GM21723 (cell line): ENCODE results near the gene STK32B.

ENCODE experiments used
- ATAC-seq: cut with Tn5 transposase; IDR thresholded peaks from one replicate; pipeline ENCODE4 v1.9.1; 2021; ENCODE audit warnings: mild to moderate bottlenecking, moderate library complexity; ENCODE audit not compliant: unreplicated experiment

Gene STK32B

DNA sequence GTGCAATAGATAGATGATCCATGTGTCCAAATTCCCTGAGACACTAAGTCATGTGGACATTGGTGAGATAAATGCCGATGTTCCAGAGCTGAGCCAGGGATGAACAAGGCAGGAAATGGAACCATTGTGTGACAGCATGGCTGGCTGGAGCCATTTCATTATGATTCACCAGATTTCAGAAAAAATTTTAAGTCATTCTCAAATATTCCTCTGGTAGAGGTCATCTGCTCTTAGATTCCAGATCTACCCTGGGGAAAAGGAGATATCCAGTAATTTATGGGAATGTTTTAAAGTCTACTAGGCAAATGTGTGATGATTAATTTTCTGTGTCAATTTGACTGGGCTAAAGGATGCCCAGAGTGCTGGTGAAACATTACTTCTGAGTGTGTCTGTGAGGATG is 287.3 kb downstream of the STK32B start:
- no peak for ATAC-seq

DNA sequence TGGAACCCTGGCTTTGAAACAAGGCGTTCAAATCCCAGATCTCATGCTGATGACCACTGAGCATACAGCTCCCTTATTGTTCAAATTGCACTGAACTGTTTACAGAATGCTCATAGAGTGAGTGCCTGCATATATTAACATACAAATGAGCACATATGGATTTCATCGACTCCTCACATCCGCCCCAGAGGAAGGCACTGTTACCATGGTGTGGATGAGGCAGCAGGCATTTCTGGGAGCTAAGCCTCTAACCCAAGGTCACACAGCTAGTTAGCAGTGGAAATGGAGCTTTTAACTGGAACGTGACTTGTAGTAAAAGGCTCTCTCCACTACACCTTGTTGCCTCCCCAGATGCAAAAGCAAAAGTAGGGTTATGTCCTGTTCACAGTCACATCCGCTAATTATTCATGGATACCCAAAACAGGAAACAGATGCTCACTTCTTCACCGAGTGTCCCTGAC is 289.7 kb downstream of the STK32B start:
- no peak for ATAC-seq

DNA sequence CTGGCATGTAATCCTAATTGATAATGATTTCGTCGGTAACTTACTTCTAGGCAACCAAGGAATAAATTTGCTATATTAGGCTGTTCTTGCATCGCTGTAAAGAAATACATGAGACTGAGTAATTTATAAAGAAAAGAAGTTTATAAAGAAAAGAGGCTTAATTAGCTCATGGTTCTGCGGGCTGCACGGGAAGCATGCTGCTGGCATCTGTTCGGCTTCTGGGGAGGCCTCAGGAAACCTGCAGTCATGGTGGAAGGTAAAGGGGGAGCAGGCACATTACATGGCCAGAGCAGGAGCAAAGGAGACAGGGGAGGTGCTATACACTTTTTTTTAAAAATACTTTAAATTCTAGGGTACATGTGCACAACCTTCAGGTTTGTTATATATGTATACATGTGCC is 290.2 kb downstream of the STK32B start:
- ATAC-seq, result no peak

DNA sequence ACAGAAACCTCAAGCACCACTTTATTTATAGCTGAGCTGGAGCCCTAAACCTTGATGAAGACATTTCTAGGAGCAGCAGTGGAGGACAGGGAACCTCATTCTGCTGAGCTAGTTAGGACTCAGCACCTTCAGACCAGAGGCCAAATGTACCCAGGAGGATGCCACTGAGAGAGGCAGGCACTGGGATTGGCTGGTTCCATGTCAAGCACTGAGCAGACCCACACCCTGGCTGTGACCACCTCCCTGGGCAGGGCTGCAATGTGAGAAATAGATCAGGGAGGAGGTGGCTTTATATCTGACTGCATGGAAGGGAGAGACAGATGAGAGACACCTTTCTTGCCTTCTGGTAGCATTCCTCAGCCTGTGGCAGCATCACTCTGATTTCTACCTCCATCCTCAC is 304.6 kb downstream of the STK32B start:
- no peak for ATAC-seq

DNA sequence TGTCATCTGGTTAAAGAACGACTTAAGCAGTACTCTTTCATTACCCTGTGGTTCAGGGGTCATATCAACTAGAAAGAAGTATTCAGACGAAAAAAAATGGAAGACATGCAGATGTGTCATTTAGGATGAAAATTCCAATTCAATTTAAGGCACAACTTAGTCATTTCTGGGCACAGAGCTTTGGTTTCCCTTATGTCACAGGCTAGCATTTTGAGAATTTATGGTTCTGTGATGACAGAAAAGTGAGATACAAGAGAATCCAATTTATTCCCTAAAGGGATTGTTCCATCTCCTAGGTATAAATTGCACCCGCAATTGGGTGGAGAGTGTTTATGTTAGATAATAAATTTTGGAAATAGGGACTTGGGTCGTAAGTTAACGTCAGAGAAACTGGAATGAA is 306.6 kb downstream of the STK32B start:
- ATAC-seq, result no peak

DNA sequence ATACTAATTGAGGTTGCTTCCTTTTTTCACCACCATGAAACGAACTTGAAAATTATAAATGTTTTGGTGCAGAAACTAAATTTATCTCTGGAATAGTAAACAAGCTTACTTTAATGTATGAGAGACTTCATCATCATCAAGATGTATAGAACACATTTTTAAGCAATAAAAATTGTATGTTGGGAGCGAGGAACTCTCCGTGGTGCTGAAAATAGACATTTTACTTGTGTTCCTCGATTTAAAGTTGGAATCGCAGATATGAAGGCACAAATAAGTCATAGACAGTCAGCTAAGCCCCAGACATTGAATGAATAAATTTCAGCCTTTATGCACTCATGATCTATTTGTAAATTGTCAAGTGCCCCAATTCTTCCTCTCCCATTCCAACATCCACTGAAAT is 310.7 kb downstream of the STK32B start:
- no peak for ATAC-seq

DNA sequence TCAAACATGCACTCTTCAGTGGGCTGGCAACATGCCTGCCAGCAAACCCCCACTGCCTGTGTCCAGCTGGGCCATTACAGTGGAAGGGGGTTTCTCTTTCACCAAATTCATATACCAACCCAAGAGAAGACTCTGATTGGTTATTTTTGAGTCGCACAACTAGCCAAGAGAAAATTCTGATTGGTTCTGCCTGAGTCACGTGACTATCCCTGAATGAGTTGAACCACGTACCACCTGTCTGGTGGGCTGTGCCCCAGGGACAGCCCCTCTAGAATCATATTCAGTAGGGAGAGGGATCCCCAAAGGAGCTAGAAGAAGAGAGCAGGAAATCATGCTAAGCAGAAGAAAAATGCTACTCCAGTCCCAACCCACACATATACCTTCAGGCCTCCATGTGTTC is 313.1 kb downstream of the STK32B start:
- no peak for ATAC-seq

DNA sequence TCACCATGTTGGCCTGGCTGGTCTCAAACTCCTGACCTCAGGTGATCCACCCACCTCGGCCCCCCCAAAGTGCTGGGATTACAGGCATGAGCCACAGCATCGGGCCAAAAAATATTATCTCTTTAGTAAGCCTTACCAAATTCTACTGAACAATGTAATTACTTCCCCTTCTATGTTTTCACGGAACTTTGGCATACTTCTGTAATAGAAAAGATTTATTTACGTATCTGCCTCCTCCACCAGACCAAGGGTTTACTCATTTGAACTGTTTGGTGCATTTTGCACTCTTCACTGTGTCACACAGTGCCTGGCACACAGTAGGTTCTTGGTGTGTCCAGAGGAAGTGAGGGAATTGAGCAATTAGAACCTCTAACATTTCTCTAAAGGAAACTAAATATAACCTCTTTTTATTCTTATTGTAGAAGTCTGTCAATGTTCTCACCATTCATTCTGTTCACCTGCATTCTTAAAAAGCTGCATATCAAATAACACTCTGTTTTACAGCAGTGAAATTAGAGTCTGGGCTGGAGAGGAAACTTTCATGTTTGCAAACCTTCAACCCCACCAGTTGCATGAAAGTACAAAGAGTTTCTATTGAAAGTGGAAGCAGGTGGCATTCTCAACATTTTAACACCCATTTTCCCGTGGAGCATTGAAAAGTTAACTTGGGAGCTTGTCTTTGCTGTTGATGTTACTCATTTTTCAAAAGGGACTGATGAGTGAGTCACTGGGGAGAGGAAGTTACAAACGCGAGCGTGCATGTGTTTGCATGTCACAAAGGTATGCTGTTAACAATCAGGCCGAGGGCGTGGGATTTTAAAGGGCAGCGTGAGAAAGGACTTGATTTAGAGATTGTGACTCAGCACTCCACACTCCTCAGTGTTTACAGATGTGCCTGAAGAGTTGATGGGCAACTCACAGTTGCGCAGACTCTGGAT is 314.1 kb downstream of the STK32B start:
- ATAC-seq, result no peak

DNA sequence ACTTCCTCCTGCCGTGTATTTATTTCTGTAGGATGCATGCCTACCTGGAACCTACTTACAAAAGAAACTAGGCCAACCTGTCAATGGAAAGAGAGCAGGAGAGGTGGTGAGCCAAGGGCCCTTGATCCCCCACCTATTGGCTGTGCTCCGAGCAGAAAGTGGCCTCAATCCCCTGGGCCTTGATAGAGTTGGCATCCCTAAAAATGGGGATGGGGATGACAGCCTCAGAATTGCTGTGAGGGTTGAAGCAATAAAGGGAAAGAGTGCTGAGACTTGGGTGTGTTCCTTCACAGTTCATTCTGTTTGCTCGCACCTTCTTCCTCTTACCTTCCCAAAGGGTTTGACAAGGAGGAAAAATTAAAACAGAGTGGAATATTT is 314.7 kb downstream of the STK32B start:
- no peak for ATAC-seq

DNA sequence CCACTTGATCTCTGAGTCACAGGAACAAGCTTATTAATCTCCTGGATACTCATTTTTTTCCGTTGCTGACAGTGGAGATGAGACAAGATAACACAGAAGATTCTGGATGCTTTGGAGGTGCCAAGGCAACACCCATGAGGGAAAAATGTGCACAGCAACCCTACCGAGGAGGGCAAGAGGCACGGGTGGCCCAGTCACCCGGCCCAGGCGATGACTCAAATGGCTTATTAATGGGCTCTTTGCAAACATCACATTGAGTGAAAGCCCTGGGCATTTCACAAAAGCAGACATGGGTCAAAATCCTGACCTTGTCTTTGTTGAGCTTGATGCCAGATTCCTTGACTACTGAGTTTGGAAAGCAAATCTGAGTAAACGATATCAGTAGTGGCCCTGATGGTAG is 315.1 kb downstream of the STK32B start:
- ATAC-seq, result no peak

DNA sequence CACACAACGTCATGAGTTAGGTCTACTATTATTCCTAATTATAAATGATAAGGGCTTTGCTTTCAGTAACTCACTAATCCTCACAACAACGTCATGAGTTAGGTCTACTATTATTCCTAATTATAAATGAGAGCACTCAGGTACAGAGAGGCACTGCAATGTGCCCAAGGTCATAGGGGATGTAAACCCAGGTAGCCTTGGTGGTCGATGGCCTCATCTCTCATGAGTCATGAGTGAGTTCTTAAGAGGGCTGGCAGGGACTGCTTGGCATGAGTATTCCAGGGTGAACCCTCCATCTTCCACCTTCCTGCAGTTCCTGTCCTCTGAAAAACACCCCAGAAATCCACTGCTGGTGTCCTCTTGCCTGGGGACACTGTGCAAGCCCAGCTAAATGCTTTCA is 317.1 kb downstream of the STK32B start:
- no peak for ATAC-seq

DNA sequence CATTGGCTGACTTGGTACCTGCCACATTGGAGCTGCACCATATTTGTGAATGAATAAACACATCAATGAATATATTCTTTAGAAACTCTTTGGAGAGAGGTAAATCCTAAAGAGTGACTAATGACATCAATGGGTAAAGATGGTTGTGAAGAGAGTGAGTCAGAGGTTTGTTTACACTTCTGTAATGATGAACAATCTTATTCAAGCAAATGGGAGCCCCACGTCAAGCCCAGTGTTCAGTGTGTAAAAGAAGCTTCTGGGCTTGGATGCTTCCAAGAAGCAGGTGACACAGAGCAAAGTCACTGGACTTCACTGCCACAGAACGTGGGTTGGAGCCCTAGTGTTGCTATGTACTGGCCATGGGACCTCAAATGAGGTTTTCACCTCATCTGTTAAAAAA is 319.0 kb downstream of the STK32B start:
- no peak for ATAC-seq

DNA sequence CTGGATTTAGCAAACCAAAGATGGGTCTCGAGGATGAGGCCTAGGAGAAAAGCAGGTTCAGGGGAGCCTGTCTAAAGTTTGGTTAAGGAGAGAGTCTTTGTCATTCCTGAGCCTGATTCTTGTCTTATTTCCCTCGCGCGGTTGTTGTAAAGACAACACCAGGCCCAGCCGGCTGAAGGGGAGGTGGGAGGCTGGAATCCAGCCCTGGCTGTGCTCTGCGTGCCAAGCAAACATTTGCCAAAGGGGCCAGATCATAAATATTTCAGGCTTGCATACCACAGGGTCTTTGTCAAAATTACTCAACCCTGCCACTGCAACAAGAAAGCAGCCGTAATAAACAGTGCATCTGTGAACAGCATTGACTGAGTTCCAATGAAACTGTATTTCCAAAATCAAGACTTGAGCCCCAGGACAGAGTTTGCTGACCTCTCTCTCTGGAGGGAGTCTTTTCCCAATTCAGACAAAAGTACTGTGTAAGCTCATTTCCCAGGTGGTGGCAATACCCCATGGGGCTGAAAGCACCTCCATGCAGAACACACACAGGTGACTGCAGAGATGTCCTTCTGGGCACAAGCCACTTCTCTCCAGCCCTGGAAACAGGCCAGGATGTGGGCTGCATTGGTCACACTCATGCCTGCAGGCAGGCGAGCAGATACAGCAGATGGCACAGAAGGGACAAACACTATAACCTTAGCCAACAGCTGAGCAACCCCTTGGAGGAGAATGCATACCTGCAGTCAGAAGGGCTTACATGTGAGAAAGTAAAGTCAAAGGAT is 320.3 kb downstream of the STK32B start:
- ATAC-seq, result no peak

DNA sequence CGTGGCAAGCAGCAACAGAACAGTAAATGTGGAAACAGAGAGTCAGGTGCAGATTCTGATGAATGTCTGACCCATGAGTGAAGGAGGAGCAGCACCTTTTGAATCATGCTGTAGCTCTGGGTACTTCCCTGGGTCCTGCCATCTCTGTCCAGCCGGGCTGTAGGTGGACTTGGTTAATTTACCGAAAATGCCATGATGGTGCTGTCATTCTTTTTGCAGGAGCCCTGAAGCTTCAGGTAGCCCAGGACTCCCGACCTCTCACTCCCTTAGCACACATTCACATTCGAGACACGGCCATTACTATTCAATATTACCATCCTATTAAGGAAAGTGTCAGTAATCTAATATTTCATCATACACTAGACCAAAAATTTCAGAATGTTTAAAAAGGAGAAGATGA is 320.9 kb downstream of the STK32B start:
- no peak for ATAC-seq

DNA sequence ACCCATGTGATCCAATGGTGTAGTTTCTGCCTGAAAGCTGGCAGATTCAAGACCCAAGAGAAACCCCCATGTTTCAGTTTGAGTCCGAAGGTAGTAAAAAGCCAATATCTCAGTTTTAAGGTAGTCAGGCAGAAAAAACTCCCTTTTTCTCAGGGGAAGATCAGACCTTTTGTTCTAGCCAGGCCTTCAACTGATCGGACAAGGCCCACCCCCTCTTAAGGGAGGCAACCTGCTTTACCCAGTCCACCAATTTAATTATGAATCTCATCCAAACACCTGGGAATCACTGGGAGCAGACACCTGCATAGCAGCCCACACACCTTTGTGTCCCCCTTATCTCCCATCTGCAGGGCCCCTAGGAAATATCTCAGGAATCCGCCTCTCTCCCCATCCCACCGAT is 322.0 kb downstream of the STK32B start:
- ATAC-seq, result no peak

DNA sequence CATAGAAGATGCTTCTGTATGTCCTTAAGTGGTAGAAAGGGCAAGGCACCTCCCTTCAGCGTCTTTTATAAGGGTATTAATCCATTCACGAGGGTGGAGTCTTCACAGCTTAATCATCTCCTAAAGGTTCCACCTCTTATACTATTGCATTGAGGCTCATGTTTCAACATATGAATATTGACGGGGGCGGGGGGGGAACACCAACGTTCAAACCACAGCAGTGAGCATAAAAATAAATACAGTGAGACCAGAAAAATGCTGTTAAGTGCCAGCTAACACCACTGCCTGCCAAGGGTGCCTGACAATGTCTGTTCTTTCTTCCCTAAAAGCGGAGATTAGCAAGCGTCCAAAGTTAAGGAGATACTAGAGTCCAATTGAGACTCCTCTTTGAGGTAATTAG is 323.3 kb downstream of the STK32B start:
- ATAC-seq, result no peak

DNA sequence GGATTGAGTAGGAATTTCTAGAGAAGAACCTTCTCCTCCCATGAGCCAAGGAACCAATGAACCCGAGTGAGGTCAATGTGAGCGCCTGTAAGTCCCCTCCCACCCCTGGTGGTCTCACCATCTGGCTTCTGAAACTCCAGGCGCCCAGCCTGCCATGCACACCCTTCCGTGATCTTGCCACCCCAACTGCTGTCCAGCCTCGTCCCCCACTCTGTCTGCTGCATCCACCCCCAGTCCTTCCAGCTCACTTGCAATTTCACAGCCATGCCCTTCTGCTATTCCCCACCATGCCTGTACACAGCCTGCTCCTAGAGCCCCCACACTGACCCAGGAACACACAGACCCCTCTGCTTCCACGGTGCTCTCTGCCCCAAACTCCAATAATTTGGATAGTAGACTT is 323.7 kb downstream of the STK32B start:
- ATAC-seq, result no peak

DNA sequence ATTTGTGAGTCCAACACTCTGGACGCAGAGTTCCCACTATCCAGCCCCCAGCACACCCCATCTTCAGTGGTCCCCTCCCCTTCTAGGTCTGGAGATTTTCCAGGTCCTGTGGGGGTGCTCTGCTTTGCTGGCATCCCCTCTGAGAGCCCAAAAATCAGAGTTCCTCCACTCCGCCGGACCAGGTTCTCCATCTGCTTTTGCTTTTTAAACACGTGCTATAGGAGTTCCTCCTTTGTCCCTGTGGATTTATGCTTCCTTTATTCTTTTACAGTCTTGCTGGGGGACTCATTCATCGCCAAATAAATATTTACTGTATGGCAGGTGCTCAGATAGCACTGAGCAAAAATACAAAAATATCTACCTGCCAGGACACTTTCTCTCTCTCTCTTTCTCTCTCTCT is 324.7 kb downstream of the STK32B start:
- no peak for ATAC-seq

DNA sequence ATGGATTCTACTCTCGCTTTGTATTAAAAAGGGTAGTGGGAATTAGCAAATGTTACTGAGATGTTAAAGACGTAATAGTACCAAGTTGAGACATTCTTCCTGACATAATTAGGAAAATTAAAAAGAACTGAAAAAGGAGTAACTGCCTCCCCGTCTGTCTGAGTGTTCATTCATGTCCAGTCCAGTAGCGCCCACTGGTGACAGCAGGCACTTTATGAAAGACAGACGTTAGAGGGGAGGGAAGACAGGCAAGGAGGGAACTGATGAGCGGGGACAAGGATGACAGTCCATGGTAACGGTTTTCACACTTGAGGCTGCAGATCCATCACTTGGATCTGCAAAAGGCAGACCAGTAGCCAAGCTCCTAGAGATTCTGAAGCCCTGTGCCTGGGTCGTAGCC is 326.7 kb downstream of the STK32B start:
- ATAC-seq, result no peak

DNA sequence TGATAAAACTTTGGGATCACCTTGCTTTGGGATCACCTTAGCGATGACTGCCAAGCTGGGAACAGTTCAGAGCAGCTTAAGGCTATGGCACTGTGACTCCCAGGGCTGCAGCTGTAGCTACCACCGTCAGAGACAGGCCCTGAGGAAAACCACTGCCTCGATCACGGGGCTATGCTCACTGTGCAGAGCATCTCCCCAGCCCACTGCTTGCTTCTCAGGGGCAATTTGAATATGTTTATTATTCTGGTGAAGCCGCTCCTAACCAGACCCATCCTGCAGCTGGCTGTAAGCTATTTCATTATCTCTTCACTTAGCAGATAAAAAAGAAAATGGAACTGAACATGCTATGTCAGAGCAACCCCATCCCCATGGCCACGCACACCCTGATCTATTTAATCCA is 328.6 kb downstream of the STK32B start:
- ATAC-seq, result no peak

DNA sequence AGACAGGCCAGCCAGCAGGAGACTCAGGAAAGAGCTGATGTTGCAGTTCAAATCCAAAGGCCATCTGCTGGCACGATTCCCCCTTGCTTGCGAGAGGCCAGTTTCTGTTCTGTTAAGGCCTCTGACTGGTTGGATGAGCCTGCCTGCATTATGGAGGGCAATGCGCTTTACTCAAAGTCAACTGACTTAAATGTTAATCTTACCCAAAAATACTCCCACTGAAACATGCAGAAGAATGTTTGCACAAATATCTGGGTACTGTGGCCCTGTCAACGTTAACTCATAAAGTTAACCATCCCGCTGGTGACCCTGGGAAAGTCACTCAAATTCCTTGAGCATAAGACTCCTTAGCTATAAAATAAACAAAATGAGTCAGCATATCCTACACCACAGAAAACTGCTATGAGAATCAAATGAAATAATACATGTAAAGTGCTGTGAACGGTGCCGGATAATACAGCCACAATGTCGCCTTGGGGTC is 330.7 kb downstream of the STK32B start:
- ATAC-seq, result no peak
